ENCODE data around the gene PLK5. TPM values are rescaled to one million over a fixed set of nuclear protein-coding genes. Genes with fewer than 3 reads are reported as not detected.

PLK5 gene
- total RNA-seq, 1 experiment from 2014 or later = 0.57 TPM

DNA sequence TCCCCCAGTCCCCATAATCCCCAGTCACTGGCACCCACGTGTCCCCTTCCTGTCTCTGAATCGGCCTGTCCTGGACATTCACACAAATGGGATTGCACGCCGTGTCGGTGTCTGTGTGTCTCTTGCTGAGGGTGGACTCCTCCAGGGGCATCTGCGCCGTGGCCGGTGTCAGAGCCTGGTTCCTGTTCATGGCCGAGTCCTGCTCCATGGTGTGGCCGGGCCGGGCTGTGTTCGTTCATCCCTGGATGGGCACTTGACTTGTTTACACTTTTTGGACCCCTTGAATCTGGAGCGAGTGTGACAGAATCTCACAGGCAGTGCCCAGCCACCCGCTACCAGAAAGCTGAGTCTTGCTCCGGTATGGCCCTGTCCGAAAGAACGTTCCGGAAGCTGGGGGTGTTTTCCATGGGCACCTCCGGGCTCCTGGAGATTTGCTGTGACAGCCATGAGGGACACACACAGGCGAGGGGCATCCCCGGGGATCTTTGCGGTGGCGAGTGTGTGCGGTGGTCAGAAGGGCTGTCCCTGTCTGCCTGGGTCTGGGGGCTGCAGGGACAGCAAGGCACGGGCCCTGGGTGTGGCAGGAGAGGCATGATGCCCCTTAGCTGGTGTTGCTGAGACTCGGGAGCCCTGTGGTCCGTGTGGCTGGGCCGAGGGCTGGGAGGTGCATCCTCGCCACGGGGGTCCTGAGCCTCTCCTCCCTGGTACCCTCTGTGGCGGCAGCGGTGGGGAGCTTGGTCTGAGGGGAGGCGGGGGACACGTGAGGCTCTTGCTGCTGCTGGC lies 50.7 kb downstream of the PLK5 start:
- no peak overlapping the region for H2BK12ac ChIP-seq (ENCODE audit: insufficient read length, low read depth, low read length)
- TF ChIP-seq, protein P1, sequence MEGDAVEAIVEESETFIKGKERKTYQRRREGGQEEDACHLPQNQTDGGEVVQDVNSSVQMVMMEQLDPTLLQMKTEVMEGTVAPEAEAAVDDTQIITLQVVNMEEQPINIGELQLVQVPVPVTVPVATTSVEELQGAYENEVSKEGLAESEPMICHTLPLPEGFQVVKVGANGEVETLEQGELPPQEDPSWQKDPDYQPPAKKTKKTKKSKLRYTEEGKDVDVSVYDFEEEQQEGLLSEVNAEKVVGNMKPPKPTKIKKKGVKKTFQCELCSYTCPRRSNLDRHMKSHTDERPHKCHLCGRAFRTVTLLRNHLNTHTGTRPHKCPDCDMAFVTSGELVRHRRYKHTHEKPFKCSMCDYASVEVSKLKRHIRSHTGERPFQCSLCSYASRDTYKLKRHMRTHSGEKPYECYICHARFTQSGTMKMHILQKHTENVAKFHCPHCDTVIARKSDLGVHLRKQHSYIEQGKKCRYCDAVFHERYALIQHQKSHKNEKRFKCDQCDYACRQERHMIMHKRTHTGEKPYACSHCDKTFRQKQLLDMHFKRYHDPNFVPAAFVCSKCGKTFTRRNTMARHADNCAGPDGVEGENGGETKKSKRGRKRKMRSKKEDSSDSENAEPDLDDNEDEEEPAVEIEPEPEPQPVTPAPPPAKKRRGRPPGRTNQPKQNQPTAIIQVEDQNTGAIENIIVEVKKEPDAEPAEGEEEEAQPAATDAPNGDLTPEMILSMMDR (conservative IDR thresholded peaks at IDR 0.05) = no peak
- no peak for DNase-seq
- H3K36me3 Mint-ChIP-seq (ENCODE audit: insufficient read depth in 1 of 3, low read depth in 3 of 3) = peaks cover 2 to 26% (median 14%) of the 10 kb centered on the region in 3 experiments; a peak in 6 of 7 replicates
- H3K4ac ChIP-seq (ENCODE audit: low read depth, low read length) = no peak overlapping the region
- peaks cover 0 to 2% of the 10 kb centered on the region in 2 experiments; a peak in 2 of 5 replicates for H3K9me3 Mint-ChIP-seq
- peaks cover 2 to 9% of the 10 kb centered on the region in 2 experiments; a peak in 3 of 4 replicates for H3K4me1 Mint-ChIP-seq
- H2AFZ ChIP-seq (ENCODE audit: low read length) = no peak overlapping the region
- H2BK120ac ChIP-seq (ENCODE audit: low read depth, low read length, poor library complexity, severe bottlenecking) = no peak overlapping the region
- H2BK20ac ChIP-seq (ENCODE audit: low read depth, low read length, poor library complexity, severe bottlenecking) = no peak overlapping the region
- no CpG with 5 or more reads among the region's 34 CpGs for WGBS (ENCODE audit: extremely low coverage, insufficient read length, low lambda C conversion rate)
- H3K4me3 Mint-ChIP-seq = no peak overlapping the region
- H3K27ac ChIP-seq (ENCODE audit: insufficient read length, low read depth, low read length) = no peak overlapping the region
- H3K4me1 ChIP-seq (ENCODE audit: insufficient read depth, low read length) = no peaks in the 10 kb centered on the region
- H3K27ac Mint-ChIP-seq = peak overlapping the region in 1 of 3 experiments; percentile 89; a peak in 1 of 7 replicates
- no peak overlapping the region; the same call in 1 of the 2 replicates for H3K14ac ChIP-seq (ENCODE audit: insufficient read depth, low read length)
- no peaks in the 10 kb centered on the region; the same call in 1 of the 2 replicates for H3K27me3 ChIP-seq (ENCODE audit: insufficient read depth, low read length)
- H3K18ac ChIP-seq (ENCODE audit: insufficient read length, low read depth, low read length) = no peak overlapping the region
- H3K4me2 ChIP-seq (ENCODE audit: insufficient read depth, insufficient read length, low read length) = no peak overlapping the region
- no peak overlapping the region for H3K23ac ChIP-seq (ENCODE audit: insufficient read length, low read depth, low read length)
- no peak overlapping the region for H4K5ac ChIP-seq (ENCODE audit: insufficient read length, low read depth, low read length)
- no peak overlapping the region for H4K91ac ChIP-seq (ENCODE audit: insufficient read length, low read depth, low read length)
- no peaks in the 10 kb centered on the region for H3K79me2 ChIP-seq (ENCODE audit: insufficient read depth, low read length)
- H4K8ac ChIP-seq (replicated peaks; ENCODE audit: insufficient read length, low read depth, low read length) = no peak overlapping the region
- H3K27me3 Mint-ChIP-seq (ENCODE audit: low read depth) = peaks cover 26% of the 10 kb centered on the region
- H3K9me3 ChIP-seq (ENCODE audit: control insufficient read depth, low read depth, low read length) = no peaks in the 10 kb centered on the region
- H3K23me2 ChIP-seq (ENCODE audit: insufficient read length, low read depth, low read length, poor library complexity, severe bottlenecking) = no peaks in the 10 kb centered on the region
- H2BK5ac ChIP-seq (ENCODE audit: insufficient read length, low read length) = no peak overlapping the region
- no peak overlapping the region for H3K9ac ChIP-seq (ENCODE audit: extremely low read depth, insufficient read length, low read length)
- H3K56ac ChIP-seq (ENCODE audit: insufficient read length, low read depth, low read length) = no peak overlapping the region
- no peak overlapping the region for H3T11ph ChIP-seq (ENCODE audit: low read length)
- no peak overlapping the region for H2BK15ac ChIP-seq (ENCODE audit: low read depth, low read length)
- no peaks in the 10 kb centered on the region for H4K20me1 ChIP-seq (ENCODE audit: control insufficient read depth, insufficient read depth, insufficient read length)
- no peaks in the 10 kb centered on the region for H3K79me1 ChIP-seq (ENCODE audit: insufficient read depth, low read depth, low read length, poor library complexity, severe bottlenecking)
- no peak overlapping the region for H2AK5ac ChIP-seq (ENCODE audit: insufficient read length, low read length)
